Uterus (tissue), 2 donors: ENCODE results near the gene TTK.

Experiments
- CTCF ChIP-seq, 4 experiments: fragments of 200-600 bp in 2 of 4; fragments of 450-650 bp in 2 of 4; sonication (generic) in 2 of 4; IDR thresholded peaks; one replicate each; pipeline ENCODE4 v1.5.1; 2016 to 2019; ENCODE audit warnings: antibody characterized with exemption in 4 of 4, mild to moderate bottlenecking in 2 of 4, moderate library complexity in 1 of 4
- POLR2A ChIP-seq, 2 donors: fragments of 450-650 bp; IDR thresholded peaks; one replicate each; pipeline ENCODE4 v1.6.1; 2016; ENCODE audit warnings: antibody characterized with exemption in 2 of 2, mild to moderate bottlenecking in 1 of 2, moderate library complexity in 1 of 2

- TF ChIP-seq CTCF (IDR thresholded peaks at IDR 0.05) (no peak), POLR2A (IDR thresholded peaks at IDR 0.05) (no peak)
These were observed 16.7 kb downstream of the TTK start for GRCh38 chr6:80021131-80021530.
